Neural cell (in vitro differentiated cells): ENCODE results near the gene PBRM1. TPM values are rescaled to one million over a fixed set of nuclear protein-coding genes. Genes with fewer than 3 reads are reported as not detected.

Source experiments
- H2AFZ ChIP-seq: fragments of 200-600, 300-800 bp; sonication (generic), shearing (Covaris generic); 2 replicates; pipeline ENCODE4 v1.6.0; 2014; ENCODE audit warnings: low read depth, mild to moderate bottlenecking, antibody characterized with exemption, low read length, moderate library complexity
- H3F3A ChIP-seq: fragments of 200-600 bp; shearing (Covaris generic); 2 replicates; pipeline ENCODE4 v1.6.1; 2016; ENCODE audit warnings: mild to moderate bottlenecking, moderate library complexity, mixed read lengths, antibody characterized with exemption, low read length; ENCODE audit not compliant: insufficient read depth, poor library complexity, severe bottlenecking
- H3K27ac ChIP-seq: fragments of 200-600, 300-800 bp; sonication (generic), shearing (Covaris generic); 2 replicates; pipeline ENCODE4 v1.5.1; 2014; ENCODE audit warnings: mild to moderate bottlenecking, low read length, moderate library complexity
- H3K27me3 ChIP-seq: fragments of 300-800, 200-600 bp; sonication (generic), shearing (Covaris generic); 2 replicates; pipeline ENCODE4 v1.6.0; 2014; ENCODE audit warnings: mild to moderate bottlenecking, low read depth, low read length, moderate library complexity; ENCODE audit not compliant: insufficient read depth
- H3K36me3 ChIP-seq: fragments of 300-800, 200-600 bp; sonication (generic), shearing (Covaris generic); 2 replicates; pipeline ENCODE4 v1.5.1; 2014; ENCODE audit warnings: mild to moderate bottlenecking, antibody characterized with exemption, low read length, moderate library complexity; ENCODE audit not compliant: insufficient read depth
- H3K4me2 ChIP-seq: fragments of 300-800, 200-600 bp; sonication (generic), shearing (Covaris generic); 2 replicates; pipeline ENCODE4 v1.6.0; 2014; ENCODE audit warnings: mild to moderate bottlenecking, low read length
- H3K4me3 ChIP-seq: fragments of 300-800, 200-600 bp; sonication (generic), shearing (Covaris generic); 2 replicates; pipeline ENCODE4 v1.5.1; 2014; ENCODE audit warnings: mild to moderate bottlenecking, low read length, moderate library complexity
- H3K79me2 ChIP-seq: fragments of 200-600 bp; shearing (Covaris generic); replicated peaks from 2 replicates; pipeline ENCODE4 v1.6.0; 2014; ENCODE audit warnings: mild to moderate bottlenecking, low read length, moderate library complexity; ENCODE audit not compliant: insufficient read depth
- H3K9ac ChIP-seq: fragments of 300-800, 200-600 bp; sonication (generic), shearing (Covaris generic); 2 replicates; pipeline ENCODE4 v1.6.1; 2016; ENCODE audit warnings: mild to moderate bottlenecking, low read length, mixed read lengths
- H3K9me2 ChIP-seq: fragments of 200-600 bp; shearing (Covaris generic); 2 replicates; pipeline ENCODE4 v1.6.1; 2016; ENCODE audit warnings: mild to moderate bottlenecking, low read length, mixed read lengths; ENCODE audit not compliant: insufficient read depth
- H3K9me3 ChIP-seq: fragments of 200-600, 300-800 bp; sonication (generic), shearing (Covaris generic); 2 replicates; pipeline ENCODE4 v1.6.1; 2016; ENCODE audit warnings: mild to moderate bottlenecking, mixed run types, low read length, moderate library complexity, mixed read lengths
- H4K20me1 ChIP-seq: fragments of 200-600 bp; shearing (Covaris generic); 2 replicates; pipeline ENCODE4 v1.6.1; 2016; ENCODE audit warnings: mild to moderate bottlenecking, mixed run types; ENCODE audit not compliant: insufficient read depth
- EP300 ChIP-seq: fragments of 450-650 bp; conservative IDR thresholded peaks from 2 replicates; pipeline ENCODE4 v1.6.1; 2014; ENCODE audit warnings: antibody characterized with exemption, mild to moderate bottlenecking, moderate library complexity; ENCODE audit not compliant: poor library complexity, severe bottlenecking
- EZH2 ChIP-seq: fragments of 200-600, 300-800 bp; shearing (Covaris generic), sonication (generic); IDR thresholded peaks from 2 replicates; pipeline ENCODE4 v1.6.1; 2014; ENCODE audit warnings: antibody characterized with exemption, low read length, borderline replicate concordance, mild to moderate bottlenecking; ENCODE audit not compliant: insufficient read depth, poor library complexity, severe bottlenecking
- MXI1 ChIP-seq: fragments of 450-650 bp; conservative IDR thresholded peaks from 2 replicates; pipeline ENCODE4 v1.6.1; 2014; ENCODE audit warnings: antibody characterized with exemption, mild to moderate bottlenecking; ENCODE audit not compliant: poor library complexity, severe bottlenecking
- POLR2AphosphoS5 ChIP-seq: IDR thresholded peaks from 2 replicates; pipeline ENCODE4 v1.6.1; 2012
- RAD21 ChIP-seq: fragments of 450-650 bp; conservative IDR thresholded peaks from 2 replicates; pipeline ENCODE4 v1.6.1; 2014; ENCODE audit warnings: antibody characterized with exemption, mild to moderate bottlenecking, moderate library complexity
- SMC3 ChIP-seq: fragments of 450-650 bp; conservative IDR thresholded peaks from 2 replicates; pipeline ENCODE4 v1.6.1; 2014; ENCODE audit warnings: antibody characterized with exemption, mild to moderate bottlenecking, moderate library complexity; ENCODE audit not compliant: poor library complexity
- TAF1 ChIP-seq: IDR thresholded peaks from 2 replicates; pipeline ENCODE4 v1.6.1; 2012; ENCODE audit warnings: low read depth
- polyA plus RNA-seq: library from polyadenylated mRNA; depleted of rRNA; stranded (reverse); fragments of >200 nt; gene quantifications from 2 replicates; pipeline ENCODE4 v1.2.3, GENCODE V29; 2014
- TF ChIP-seq, protein P1 (sequence below): fragments of 450-650 bp; IDR thresholded peaks from 2 replicates; pipeline ENCODE4 v1.5.1; 2014; ENCODE audit warnings: antibody characterized with exemption, mild to moderate bottlenecking, moderate library complexity; ENCODE audit not compliant: poor library complexity, severe bottlenecking
- TF ChIP-seq, protein P2 (sequence below): IDR thresholded peaks from 2 replicates; pipeline ENCODE4 v1.6.1; 2012; ENCODE audit warnings: borderline replicate concordance

Gene PBRM1
- polyA plus RNA-seq, 1 donor from 2014 or later: 66.6 TPM

- H3K9me2 ChIP-seq: no peaks in the 10 kb centered on the region
- peak overlapping the region; percentile 66 for H3K9ac ChIP-seq
- peak overlapping the region; percentile 76 for H3K4me3 ChIP-seq
- no peak for TF ChIP-seq SMC3
- TF ChIP-seq POLR2AphosphoS5: no peak
- TF ChIP-seq, protein P1, sequence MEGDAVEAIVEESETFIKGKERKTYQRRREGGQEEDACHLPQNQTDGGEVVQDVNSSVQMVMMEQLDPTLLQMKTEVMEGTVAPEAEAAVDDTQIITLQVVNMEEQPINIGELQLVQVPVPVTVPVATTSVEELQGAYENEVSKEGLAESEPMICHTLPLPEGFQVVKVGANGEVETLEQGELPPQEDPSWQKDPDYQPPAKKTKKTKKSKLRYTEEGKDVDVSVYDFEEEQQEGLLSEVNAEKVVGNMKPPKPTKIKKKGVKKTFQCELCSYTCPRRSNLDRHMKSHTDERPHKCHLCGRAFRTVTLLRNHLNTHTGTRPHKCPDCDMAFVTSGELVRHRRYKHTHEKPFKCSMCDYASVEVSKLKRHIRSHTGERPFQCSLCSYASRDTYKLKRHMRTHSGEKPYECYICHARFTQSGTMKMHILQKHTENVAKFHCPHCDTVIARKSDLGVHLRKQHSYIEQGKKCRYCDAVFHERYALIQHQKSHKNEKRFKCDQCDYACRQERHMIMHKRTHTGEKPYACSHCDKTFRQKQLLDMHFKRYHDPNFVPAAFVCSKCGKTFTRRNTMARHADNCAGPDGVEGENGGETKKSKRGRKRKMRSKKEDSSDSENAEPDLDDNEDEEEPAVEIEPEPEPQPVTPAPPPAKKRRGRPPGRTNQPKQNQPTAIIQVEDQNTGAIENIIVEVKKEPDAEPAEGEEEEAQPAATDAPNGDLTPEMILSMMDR: no peak
- TF ChIP-seq TAF1: no peak
- TF ChIP-seq, protein P2, sequence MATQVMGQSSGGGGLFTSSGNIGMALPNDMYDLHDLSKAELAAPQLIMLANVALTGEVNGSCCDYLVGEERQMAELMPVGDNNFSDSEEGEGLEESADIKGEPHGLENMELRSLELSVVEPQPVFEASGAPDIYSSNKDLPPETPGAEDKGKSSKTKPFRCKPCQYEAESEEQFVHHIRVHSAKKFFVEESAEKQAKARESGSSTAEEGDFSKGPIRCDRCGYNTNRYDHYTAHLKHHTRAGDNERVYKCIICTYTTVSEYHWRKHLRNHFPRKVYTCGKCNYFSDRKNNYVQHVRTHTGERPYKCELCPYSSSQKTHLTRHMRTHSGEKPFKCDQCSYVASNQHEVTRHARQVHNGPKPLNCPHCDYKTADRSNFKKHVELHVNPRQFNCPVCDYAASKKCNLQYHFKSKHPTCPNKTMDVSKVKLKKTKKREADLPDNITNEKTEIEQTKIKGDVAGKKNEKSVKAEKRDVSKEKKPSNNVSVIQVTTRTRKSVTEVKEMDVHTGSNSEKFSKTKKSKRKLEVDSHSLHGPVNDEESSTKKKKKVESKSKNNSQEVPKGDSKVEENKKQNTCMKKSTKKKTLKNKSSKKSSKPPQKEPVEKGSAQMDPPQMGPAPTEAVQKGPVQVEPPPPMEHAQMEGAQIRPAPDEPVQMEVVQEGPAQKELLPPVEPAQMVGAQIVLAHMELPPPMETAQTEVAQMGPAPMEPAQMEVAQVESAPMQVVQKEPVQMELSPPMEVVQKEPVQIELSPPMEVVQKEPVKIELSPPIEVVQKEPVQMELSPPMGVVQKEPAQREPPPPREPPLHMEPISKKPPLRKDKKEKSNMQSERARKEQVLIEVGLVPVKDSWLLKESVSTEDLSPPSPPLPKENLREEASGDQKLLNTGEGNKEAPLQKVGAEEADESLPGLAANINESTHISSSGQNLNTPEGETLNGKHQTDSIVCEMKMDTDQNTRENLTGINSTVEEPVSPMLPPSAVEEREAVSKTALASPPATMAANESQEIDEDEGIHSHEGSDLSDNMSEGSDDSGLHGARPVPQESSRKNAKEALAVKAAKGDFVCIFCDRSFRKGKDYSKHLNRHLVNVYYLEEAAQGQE: no peak
- no peak for TF ChIP-seq RAD21
- no peak for TF ChIP-seq EZH2
- no peak for TF ChIP-seq MXI1
- no peak for TF ChIP-seq EP300
- H4K20me1 ChIP-seq: no peaks in the 10 kb centered on the region
- no peaks in the 10 kb centered on the region for H3K36me3 ChIP-seq
- peaks cover 8% of the 10 kb centered on the region for H3K79me2 ChIP-seq
- H3K4me2 ChIP-seq: peak overlapping the region; percentile 19
- no peaks in the 10 kb centered on the region for H3K9me3 ChIP-seq
- H2AFZ ChIP-seq: no peak overlapping the region
- H3K27me3 ChIP-seq: peaks cover 7% of the 10 kb centered on the region
- H3K27ac ChIP-seq: no peak overlapping the region
- H3F3A ChIP-seq: no peaks in the 10 kb centered on the region
Observed at GRCh38 chr3:52532517-52532837, 153.2 kb downstream of the PBRM1 start.

DNA sequence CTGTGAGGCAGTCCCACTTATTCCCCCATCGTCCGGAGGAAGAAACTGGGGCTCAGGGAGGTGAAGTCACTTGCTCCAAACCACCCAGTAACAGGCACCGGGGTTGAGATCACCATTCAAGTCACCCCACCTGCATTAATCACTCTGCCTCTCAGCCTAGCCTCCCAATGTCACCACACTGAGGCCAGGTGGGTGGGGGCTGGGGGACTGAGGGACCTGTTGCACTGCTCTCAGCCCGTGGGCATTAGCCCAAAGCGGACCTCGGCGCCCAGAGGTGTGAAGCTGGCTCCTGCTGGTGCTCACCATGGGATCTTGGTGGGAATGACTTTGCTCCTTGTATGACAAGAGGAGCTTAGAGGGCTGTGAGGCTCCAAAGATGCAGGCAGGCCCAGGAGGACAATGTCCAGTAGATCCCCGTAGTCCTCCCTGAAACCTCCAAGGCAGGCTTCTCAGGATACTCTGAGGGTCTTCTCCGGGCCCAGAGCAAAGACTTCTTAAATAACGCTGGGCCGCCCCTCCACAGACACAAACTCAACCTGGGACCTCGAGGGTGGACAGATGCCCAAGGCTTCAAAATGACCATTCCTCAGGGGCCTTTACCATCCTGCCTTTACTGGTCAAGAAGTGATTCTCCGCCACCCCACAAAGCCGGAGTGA is 153.7 kb downstream of the PBRM1 start:
- H3K9ac ChIP-seq: no peak overlapping the region
- H3K27ac ChIP-seq: no peak overlapping the region
- no peaks in the 10 kb centered on the region for H3K36me3 ChIP-seq
- peaks cover 8% of the 10 kb centered on the region for H3K79me2 ChIP-seq
- H3K27me3 ChIP-seq: peaks cover 7% of the 10 kb centered on the region
- peak overlapping the region; percentile 76 for H3K4me3 ChIP-seq
- H3F3A ChIP-seq: no peaks in the 10 kb centered on the region
- TF ChIP-seq EP300: no peak
- no peak for TF ChIP-seq TAF1
- TF ChIP-seq POLR2AphosphoS5: no peak
- TF ChIP-seq MXI1: no peak
- no peak for TF ChIP-seq EZH2
- no peak for TF ChIP-seq SMC3
- no peak for TF ChIP-seq RAD21
- TF ChIP-seq, protein P2: no peak
- TF ChIP-seq, protein P1: no peak
- H3K9me2 ChIP-seq: no peaks in the 10 kb centered on the region
- no peak overlapping the region for H3K4me2 ChIP-seq
- no peaks in the 10 kb centered on the region for H4K20me1 ChIP-seq
- H3K9me3 ChIP-seq: no peaks in the 10 kb centered on the region
- H2AFZ ChIP-seq: no peak overlapping the region
